BE2C (cell line): ENCODE results near the gene PCSK6.

Experiments used
- DNase-seq: peaks from one replicate; pipeline ENCODE4 v3.0.0-alpha.2; 2020
- H3K27me3 ChIP-seq: fragments of 250-450 bp; sonication (Bioruptor Pico); 2 replicates; pipeline ENCODE4 v1.5.1; 2020; ENCODE audit warnings: mild to moderate bottlenecking
- H3K36me3 ChIP-seq: fragments of 250-450 bp; sonication (Bioruptor Pico); 2 replicates; pipeline ENCODE4 v1.5.1; 2020; ENCODE audit warnings: mild to moderate bottlenecking
- H3K4me1 ChIP-seq: fragments of 250-450 bp; sonication (Bioruptor Pico); 2 replicates; pipeline ENCODE4 v1.5.1; 2020
- H3K4me3 ChIP-seq: 2 replicates; pipeline ENCODE4 v1.5.1; 2011; ENCODE audit warnings: low read depth, low read length
- H3K9me3 ChIP-seq: fragments of 250-450 bp; sonication (Bioruptor Pico); 2 replicates; pipeline ENCODE4 v1.5.1; 2020
- TF ChIP-seq, protein P1 (sequence below): IDR thresholded peaks from 2 replicates; pipeline ENCODE4 v1.5.1; 2012; ENCODE audit warnings: mild to moderate bottlenecking, low read depth, low read length

Gene PCSK6

DNA sequence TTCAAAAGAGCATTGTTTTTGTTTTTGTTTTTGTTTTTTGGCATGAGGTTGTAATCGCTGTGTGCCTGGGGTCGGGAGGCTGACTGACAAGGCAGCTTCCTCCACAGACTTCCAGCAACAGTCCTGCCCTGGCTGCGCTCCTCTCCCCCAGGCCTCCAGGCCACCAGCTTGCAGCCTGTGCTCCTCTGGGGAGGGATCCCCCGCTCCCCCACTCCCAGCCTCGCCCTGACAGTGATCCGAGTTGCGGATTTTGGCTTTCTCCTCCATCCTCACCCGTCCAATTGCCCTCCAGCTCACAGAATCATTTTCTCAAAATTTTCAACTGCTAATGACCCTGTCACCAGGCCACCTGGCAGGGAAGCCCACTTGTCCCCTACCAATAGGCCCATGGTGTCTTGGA is 36.5 kb upstream of the PCSK6 start:
- no peak overlapping the region for H3K4me3 ChIP-seq
- no peaks in the 10 kb centered on the region for H3K36me3 ChIP-seq
- TF ChIP-seq, protein P1, sequence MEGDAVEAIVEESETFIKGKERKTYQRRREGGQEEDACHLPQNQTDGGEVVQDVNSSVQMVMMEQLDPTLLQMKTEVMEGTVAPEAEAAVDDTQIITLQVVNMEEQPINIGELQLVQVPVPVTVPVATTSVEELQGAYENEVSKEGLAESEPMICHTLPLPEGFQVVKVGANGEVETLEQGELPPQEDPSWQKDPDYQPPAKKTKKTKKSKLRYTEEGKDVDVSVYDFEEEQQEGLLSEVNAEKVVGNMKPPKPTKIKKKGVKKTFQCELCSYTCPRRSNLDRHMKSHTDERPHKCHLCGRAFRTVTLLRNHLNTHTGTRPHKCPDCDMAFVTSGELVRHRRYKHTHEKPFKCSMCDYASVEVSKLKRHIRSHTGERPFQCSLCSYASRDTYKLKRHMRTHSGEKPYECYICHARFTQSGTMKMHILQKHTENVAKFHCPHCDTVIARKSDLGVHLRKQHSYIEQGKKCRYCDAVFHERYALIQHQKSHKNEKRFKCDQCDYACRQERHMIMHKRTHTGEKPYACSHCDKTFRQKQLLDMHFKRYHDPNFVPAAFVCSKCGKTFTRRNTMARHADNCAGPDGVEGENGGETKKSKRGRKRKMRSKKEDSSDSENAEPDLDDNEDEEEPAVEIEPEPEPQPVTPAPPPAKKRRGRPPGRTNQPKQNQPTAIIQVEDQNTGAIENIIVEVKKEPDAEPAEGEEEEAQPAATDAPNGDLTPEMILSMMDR: no peak
- H3K4me1 ChIP-seq: no peaks in the 10 kb centered on the region
- peaks cover 6% of the 10 kb centered on the region for H3K27me3 ChIP-seq
- DNase-seq: no peak
- no peaks in the 10 kb centered on the region for H3K9me3 ChIP-seq

DNA sequence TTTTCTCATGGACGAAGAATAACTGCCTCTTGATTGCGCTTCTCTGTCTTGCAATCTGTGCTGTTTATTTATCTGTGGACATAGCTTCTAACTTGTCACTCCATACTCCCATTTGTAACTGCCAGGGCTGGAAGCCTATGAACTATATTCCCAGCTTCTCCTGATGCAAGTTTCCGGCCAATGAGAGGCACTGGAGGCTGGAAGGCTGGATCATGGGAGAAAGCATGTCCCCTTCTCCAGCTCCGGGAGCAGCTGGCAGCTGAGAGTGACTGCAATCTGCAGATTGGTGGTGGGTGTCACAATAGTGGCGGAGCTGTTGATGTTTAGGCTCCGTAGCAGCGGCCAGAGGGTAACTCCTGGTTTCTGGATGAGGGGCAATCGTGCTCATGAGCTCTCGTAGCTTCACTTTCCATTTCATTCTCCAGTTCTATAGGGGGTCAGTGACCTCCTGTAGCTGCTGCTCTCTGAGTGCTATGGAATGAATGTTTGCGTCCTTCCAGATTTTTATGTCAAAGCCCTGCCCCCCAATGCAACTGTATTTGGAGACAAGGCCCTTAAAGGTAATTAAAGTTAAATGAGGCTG is 35.7 kb upstream of the PCSK6 start:
- no peak for DNase-seq
- TF ChIP-seq, protein P1: no peak
- H3K36me3 ChIP-seq: no peaks in the 10 kb centered on the region
- H3K27me3 ChIP-seq: peaks cover 15% of the 10 kb centered on the region
- H3K4me1 ChIP-seq: no peaks in the 10 kb centered on the region
- H3K9me3 ChIP-seq: no peaks in the 10 kb centered on the region
- H3K4me3 ChIP-seq: no peak overlapping the region

DNA sequence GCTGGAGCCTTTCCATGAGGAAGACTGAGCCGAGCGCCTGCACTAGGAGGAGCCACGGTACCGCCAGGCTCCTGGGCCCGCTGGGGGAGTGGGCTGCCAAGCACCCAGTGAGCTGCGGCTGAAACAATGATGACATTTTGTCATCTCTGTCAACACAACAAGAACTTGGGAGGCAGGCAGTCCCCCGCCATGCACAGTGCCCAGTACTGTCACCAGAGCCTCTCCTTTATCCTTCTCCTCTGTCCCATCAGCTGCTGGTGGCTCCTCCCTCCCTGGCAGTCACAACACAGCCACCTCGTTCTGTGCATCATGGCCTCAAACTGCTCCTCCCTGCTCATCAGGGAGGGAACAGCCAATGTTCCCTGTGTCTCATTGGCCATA is 34.0 kb upstream of the PCSK6 start:
- Histone ChIP-seq H3K36me3 (no peaks in the 10 kb centered on the region), H3K4me3 (no peak overlapping the region), H3K4me1 (no peaks in the 10 kb centered on the region), H3K27me3 (peaks cover 24% of the 10 kb centered on the region), H3K9me3 (peaks cover 3% of the 10 kb centered on the region; the same call in 1 of the 2 replicates)
- TF ChIP-seq, protein P1: no peak
- no peak for DNase-seq

DNA sequence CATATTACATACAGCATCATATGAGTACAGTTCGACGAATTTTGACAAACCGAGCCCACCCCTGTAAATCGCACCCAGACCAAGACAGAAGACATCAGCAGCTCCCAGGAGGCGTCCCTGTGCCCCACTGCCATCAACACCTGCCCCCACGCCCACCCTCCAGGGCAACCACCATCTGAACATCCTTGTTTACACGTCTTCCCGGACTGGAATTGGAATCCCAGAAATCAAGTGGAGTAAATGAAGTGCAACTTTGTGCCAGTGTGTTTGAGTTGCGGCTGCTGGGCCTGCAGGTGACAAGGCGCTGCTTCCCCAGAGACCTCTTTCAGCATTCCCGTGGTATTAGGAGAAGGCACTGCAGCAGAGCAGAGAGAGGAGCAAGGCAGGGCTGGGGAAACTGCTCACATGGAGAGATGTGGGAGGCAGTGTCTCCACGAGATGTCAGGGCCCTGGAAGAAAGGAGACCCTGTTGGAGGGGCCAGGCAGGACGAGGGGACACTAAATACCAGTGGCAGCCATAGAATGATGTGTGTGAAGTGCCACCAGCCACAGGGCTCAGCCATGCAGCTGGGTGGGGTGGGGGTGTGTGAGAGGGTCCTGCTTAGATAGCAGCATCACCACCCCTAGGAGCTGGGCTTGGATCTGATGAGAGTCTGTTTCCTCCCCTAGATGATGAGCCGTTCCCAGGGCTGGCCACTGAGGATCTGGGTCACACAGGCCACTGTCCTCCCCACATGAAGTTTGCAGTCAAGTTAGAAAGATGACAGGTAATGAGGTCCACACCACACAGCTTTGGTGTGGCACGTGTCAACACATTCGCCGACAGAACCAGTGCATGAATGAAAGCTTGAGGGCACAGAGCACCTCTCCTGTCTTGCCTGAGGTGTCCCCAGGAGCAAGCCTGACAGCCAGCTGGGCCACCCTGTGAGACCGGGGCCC is 33.4 kb upstream of the PCSK6 start:
- TF ChIP-seq, protein P1: no peak
- no peak overlapping the region for H3K4me3 ChIP-seq
- no peaks in the 10 kb centered on the region for H3K4me1 ChIP-seq
- H3K9me3 ChIP-seq: peaks cover 3% of the 10 kb centered on the region; the same call in 1 of the 2 replicates
- no peaks in the 10 kb centered on the region for H3K36me3 ChIP-seq
- DNase-seq: no peak
- H3K27me3 ChIP-seq: peaks cover 24% of the 10 kb centered on the region

DNA sequence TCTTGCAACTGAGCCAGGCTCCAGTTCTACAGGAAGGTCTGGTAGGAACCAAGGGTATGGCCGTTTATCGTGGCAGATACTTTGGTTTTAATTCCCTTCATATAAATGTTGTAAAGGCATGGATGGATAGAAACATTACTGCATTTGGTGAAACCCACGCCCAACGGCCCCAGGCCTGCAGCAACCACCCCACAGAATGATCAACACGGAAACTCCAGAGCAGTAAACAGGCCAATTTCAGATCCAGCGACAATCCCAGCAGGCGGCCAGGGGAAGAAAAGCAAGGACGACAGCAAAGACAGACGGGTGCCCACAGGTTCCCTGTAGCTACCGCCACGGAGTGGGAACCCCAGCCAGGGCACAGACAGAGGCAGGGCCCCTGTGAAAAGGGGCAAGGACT is 32.6 kb upstream of the PCSK6 start:
- Histone ChIP-seq H3K9me3 (peaks cover 5% of the 10 kb centered on the region; the same call in 1 of the 2 replicates), H3K27me3 (peaks cover 24% of the 10 kb centered on the region), H3K4me1 (no peaks in the 10 kb centered on the region), H3K4me3 (no peak overlapping the region), H3K36me3 (no peaks in the 10 kb centered on the region)
- no peak for DNase-seq
- TF ChIP-seq, protein P1: no peak

DNA sequence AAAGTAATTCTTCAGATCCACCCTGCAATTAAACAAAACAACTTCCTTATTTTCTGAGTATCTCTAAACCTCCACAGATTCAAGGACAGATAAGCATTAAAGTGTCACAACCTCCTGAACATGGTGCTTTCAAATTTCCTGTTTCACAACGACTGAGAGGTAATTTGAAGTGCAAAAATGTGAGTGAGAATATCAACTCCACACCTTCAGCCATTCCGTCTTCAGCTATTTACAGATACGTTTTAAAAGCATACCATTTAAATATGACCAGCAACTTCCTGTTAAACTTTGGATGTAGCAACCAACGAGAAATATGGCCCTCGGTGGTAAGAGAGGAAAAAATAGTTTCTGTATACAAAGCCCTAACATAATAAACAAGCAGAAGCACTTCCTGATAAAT is 32.1 kb upstream of the PCSK6 start:
- H3K4me3 ChIP-seq: no peak overlapping the region
- no peaks in the 10 kb centered on the region for H3K4me1 ChIP-seq
- no peak for DNase-seq
- TF ChIP-seq, protein P1: no peak
- peaks cover 5% of the 10 kb centered on the region; the same call in 1 of the 2 replicates for H3K9me3 ChIP-seq
- H3K27me3 ChIP-seq: peaks cover 24% of the 10 kb centered on the region
- H3K36me3 ChIP-seq: no peaks in the 10 kb centered on the region
